HG03097 (cell line): Measurements from ENCODE around the gene CFAP298.

ENCODE experiments used
- ATAC-seq: cut with Tn5 transposase; IDR thresholded peaks from one replicate; pipeline ENCODE4 v1.9.1; 2021; ENCODE audit not compliant: unreplicated experiment, low FRiP score

The CFAP298 gene

GRCh38 chr21:32599526-32599925 is 12.7 kb downstream of the CFAP298 start:
- ATAC-seq: no peak

- ATAC-seq: no peak
These were observed 13.1 kb downstream of the CFAP298 start for GRCh38 chr21:32599091-32599490.

- ATAC-seq: no peak
These were observed 15.0 kb downstream of the CFAP298 start for GRCh38 chr21:32597205-32597604.

- no peak for ATAC-seq
These were observed 16.7 kb downstream of the CFAP298 start for GRCh38 chr21:32595431-32595830.

- no peak for ATAC-seq
These were observed 18.5 kb downstream of the CFAP298 start for GRCh38 chr21:32593690-32594089.

- no peak for ATAC-seq
These were observed 19.2 kb downstream of the CFAP298 start for GRCh38 chr21:32592929-32593502.

- ATAC-seq: no peak
These were observed 22.0 kb downstream of the CFAP298 start for GRCh38 chr21:32590130-32590529.

- no peak for ATAC-seq
These were observed 24.5 kb downstream of the CFAP298 start for GRCh38 chr21:32587651-32588050.

GRCh38 chr21:32587120-32587519 is 25.1 kb downstream of the CFAP298 start:
- no peak for ATAC-seq

- no peak for ATAC-seq
These were observed 26.2 kb downstream of the CFAP298 start for GRCh38 chr21:32585970-32586369.

- ATAC-seq: no peak
These were observed 27.0 kb downstream of the CFAP298 start, which contains the start of gene TCP10L for GRCh38 chr21:32585042-32585710. Gene TCP10L, minus strand, starts transcription at chr21:32585523. Its CDS starts 1,219 bp downstream, at chr21:32584304.

- ATAC-seq: no peak
These were observed 27.7 kb downstream of the CFAP298 start for GRCh38 chr21:32584472-32584871.

- no peak for ATAC-seq
These were observed 30.4 kb downstream of the CFAP298 start for GRCh38 chr21:32581732-32582131.

GRCh38 chr21:32580949-32581348 is 31.2 kb downstream of the CFAP298 start:
- no peak for ATAC-seq

- no peak for ATAC-seq
These were observed 34.0 kb downstream of the CFAP298 start for GRCh38 chr21:32578107-32578691.

GRCh38 chr21:32576011-32576410 is 36.2 kb downstream of the CFAP298 start:
- no peak for ATAC-seq

- no peak for ATAC-seq
These were observed 36.9 kb downstream of the CFAP298 start for GRCh38 chr21:32574946-32575925.

GRCh38 chr21:32572574-32573420 is 39.4 kb downstream of the CFAP298 start:
- no peak for ATAC-seq

GRCh38 chr21:32570456-32570855 is 41.7 kb downstream of the CFAP298 start:
- no peak for ATAC-seq
